HG02840 (cell line): ENCODE results near the gene MS4A18.

Experiments used
- ATAC-seq: cut with Tn5 transposase; IDR thresholded peaks from one replicate; pipeline ENCODE4 v1.9.1; 2021; ENCODE audit warnings: mild to moderate bottlenecking, moderate library complexity, moderate number of reproducible peaks; ENCODE audit not compliant: unreplicated experiment, low FRiP score

Gene MS4A18

DNA sequence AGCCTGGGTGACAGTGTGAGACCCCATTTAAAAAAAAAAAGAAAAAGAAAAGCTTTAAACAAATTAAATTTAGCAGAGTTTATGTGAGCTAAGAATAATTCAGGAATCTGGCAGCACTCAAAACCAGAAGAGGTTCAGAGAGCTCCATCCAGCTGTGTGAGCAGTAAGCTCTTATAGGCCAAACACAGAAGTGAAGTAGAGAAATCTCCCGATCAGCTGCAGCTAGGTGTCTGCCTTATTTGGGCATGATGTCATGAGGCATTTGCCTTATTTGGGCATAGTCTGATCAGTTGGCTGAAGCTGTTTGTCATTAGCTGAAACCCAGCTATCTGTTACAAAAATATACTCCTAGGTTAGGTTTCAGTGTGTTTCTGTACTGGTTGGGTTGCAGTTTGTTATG lies 40.4 kb downstream of the MS4A18 start:
- no peak for ATAC-seq

GRCh38 chr11:60765355-60765754 lies 40.8 kb downstream of the MS4A18 start:
- ATAC-seq: no peak

DNA sequence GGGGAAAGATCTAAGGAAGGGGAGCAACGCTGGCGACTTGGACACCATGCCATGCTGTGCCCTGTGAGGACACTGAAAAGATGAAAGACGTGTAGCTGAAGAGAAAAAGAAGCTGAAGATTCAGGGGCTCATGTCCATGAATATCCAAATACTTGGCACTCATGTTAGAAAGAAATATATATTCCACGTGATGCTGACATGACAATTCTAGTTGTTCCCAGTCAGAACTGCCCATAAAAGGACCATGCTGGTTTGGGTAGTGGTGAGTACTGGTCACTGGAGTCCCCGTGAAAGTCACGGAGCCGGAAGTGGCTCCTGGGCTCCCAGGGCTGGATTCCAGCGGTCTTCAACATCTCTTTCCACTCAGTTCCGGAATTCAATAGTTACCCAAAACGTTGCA lies 42.0 kb downstream of the MS4A18 start:
- ATAC-seq: no peak

DNA sequence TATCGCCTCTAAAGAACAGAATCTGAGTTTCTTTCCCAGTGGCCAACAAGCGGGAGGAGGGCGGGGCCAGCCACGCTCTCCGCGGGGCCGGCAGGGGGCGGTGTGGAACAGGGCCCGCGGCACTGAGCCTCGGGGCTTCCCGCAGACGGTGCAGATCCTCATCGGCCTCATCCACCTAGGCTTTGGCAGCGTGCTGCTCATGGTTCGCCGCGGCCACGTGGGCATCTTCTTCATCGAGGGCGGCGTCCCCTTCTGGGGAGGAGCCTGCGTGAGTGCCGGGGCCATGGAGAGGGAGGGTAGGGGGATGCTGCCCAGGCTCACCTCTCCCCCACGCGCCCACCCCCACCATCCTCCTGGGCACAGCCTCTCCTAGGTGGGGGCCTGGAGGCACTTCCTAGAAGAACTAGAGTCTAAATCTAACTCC lies 42.9 kb downstream of the MS4A18 start:
- ATAC-seq: no peak

GRCh38 chr11:60768202-60768601 lies 43.7 kb downstream of the MS4A18 start:
- ATAC-seq: no peak

DNA sequence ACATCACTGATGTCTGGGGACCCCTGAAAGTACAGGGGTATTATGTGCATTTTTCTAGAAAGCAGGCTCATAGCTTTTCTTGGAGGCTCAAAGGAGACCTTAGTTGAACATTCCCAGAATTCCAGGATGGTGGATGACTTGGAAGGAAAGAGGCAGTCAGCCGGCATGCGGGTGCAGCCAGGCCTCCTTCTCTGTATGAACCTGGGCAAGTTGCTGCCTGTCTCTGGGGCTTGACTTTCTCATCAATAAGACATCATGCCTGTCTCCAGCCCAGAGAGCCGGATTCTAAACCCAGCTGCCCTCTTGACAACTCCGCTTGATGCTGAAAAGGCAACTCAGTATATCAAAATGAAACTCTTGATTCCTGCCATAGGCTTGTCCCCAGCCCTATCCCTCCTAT lies 44.8 kb downstream of the MS4A18 start:
- ATAC-seq: no peak

GRCh38 chr11:60769811-60770210 lies 45.3 kb downstream of the MS4A18 start:
- no peak for ATAC-seq

- no peak for ATAC-seq
These were observed 46.6 kb downstream of the MS4A18 start for GRCh38 chr11:60771146-60771545.

- ATAC-seq: no peak
These were observed 47.5 kb downstream of the MS4A18 start for GRCh38 chr11:60771879-60772525.

DNA sequence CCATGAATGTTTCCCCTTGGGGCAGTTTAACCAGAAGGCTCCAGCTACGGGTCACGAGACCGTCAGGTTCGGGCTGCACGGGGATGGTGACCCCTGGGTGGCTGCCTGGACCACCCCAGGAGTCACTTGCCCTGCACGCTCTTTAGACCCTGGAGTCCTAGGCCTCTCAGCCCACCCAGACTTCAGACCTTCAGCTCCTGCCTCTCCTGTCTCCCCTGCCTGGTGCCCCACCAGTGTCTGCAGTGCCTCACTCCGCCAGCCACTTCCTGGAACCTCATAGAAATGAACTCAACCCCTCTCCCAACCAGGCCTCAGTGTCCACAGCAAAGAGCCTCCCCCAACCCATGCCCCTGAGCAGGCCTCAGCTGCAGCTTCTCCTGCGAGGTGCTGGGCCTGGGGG lies 48.1 kb downstream of the MS4A18 start:
- no peak for ATAC-seq

- ATAC-seq: no peak
These were observed 50.2 kb downstream of the MS4A18 start for GRCh38 chr11:60774726-60775125.

DNA sequence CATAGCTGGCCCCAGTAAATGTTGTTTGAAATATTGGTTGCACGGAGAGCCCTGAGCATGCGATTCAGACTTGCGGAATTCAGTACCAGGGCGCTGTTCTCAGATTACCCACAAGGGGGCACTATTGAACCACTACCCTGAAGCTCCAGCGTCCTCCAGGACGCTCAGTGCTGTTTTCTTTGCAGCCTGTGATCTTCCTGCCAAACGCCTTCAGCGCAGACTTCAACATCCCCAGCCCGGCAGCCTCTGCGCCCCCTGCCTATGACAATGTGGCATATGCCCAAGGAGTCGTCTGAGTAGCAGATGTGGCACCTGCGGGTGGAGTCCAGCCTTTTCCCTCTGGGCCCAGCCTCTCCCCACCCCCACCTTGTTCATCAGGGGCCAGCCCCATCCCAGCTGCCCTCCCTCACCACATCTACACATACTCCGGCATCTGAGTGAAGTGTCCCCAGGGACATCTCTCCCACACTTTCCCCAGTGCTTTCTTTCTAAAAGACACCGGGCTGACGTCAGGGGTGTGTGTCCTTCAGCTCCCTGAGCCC lies 51.0 kb downstream of the MS4A18 start:
- ATAC-seq: peak; percentile 62

- ATAC-seq: no peak
These were observed 51.6 kb downstream of the MS4A18 start for GRCh38 chr11:60776167-60776566.

- no peak for ATAC-seq
These were observed 52.6 kb downstream of the MS4A18 start for GRCh38 chr11:60777106-60777505.

- ATAC-seq: no peak
These were observed 53.1 kb downstream of the MS4A18 start for GRCh38 chr11:60777572-60777971.

GRCh38 chr11:60780065-60780464 lies 55.5 kb downstream of the MS4A18 start:
- ATAC-seq: no peak

- ATAC-seq: no peak
These were observed 56.3 kb downstream of the MS4A18 start for GRCh38 chr11:60780774-60781173.

GRCh38 chr11:60781286-60781980 lies 56.9 kb downstream of the MS4A18 start:
- ATAC-seq: no peak

DNA sequence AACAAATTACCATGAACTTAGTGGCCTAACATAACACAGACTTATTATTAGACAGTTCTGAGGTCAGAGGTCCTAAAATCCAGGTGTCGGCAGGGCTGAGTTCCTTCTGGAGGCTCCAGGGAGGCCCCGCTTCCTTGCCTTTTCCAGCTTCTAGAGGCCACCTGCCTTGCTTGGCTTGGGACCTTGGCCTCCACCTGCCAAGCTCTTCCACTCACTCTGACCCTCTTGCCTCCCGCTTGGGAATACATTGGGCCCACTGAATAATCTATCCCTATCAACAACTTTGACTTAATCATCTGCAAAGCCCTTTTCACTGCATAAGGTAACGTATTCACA lies 57.4 kb downstream of the MS4A18 start:
- ATAC-seq: no peak

GRCh38 chr11:60782393-60783140 lies 58.0 kb downstream of the MS4A18 start:
- ATAC-seq: no peak

DNA sequence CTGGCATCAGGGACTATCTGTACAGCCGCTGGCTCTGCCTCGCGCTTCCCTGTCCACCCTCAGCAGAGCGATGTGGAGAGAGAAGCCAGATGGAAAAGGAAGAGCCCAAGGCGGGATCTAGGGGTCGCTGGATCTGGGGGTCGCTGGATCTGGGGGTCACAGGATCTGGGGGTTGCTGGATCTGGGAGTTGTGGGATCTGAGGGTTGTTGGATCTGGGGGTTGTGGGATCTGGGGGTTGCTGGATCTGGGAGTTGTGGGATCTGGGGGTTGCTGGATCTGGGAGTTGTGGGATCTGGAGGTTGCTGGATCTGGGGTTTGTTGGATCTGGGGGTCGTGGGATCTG lies 58.6 kb downstream of the MS4A18 start:
- ATAC-seq: no peak

DNA sequence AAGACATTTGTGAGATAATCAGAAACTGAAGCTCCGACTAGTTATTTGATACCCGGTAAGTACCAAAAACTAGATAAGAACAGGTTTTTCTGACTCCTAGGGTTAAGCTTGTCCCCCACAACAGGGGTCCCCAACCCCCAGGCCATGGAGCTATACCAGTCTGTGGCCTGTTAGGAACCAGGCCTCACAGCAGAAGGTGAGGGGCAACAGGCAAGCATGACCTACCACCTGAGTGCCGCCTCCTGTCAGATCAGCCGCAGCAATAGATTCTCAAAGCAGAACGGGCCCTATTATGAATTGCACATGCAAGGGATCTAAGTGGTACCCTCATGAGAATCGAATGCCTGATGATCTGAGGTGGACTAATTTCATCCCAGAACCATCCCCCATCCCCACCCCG lies 59.4 kb downstream of the MS4A18 start:
- no peak for ATAC-seq
